ENCODE results near the gene AKT3.

Gene AKT3

DNA sequence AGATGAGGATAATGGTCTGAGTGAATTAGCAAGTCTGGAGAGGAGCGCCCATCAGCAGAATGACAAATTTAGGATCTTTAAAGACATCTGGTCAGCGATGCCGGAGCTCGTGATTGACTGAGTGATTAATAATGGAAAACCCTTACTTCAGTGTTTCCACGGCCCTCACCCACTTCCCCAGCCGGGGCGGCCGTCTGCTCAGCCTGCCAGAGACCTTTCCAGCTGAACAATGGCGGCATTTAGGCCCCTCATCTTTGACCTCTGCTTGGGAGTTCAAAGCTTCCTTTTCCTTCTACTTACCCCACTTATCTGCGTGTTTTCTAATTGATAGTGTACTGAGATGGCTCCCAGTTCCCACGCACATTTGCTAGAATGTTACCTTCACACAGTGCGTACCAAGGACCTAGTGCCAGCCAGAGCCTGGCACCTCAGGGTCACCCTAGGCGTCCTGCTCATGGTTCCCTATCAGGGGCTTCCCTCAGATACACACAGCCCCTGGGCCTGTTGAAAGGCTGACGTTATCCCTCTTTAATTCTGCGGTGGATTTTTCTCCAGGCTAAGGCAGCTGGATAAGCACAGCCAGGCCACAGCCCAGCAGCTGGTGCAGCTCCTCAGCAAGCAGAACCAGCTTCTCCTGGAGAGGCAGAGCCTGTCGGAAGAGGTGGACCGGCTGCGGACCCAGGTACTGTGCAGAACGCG, 361.4 kb downstream of the AKT3 start:
- DNase-seq (ENCODE audit: low spot score): no peak

DNA sequence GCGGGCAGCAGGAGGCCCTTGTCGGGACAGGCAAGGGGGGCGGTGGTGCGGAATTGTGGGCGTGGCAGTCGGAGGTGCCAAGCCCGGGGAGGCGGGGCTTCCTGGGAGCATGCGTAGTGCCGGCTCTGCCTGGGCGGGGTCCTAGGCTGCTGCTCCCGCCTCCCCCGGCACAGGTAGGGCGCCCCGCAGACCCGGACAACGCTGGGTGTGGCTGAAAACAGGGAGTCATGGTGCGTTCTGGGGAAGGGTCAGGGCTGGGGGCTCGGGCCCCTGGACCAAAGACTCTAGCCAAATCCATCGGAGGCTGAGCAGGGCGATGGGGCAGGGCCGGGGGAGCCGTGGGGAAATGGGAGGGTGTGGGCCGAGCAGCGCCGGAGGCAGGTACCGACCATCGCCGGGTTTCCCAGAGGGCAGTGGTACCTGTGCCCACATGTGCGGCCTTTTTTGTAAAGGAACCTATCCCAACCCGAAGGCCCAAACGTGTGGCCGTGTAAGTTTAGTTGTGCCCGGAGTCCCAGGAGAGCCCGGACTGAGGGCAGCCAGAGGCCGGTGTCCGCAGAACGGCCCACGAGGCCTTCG, 362.3 kb downstream of the AKT3 start:
- no peak for DNase-seq (ENCODE audit: low spot score)

DNA sequence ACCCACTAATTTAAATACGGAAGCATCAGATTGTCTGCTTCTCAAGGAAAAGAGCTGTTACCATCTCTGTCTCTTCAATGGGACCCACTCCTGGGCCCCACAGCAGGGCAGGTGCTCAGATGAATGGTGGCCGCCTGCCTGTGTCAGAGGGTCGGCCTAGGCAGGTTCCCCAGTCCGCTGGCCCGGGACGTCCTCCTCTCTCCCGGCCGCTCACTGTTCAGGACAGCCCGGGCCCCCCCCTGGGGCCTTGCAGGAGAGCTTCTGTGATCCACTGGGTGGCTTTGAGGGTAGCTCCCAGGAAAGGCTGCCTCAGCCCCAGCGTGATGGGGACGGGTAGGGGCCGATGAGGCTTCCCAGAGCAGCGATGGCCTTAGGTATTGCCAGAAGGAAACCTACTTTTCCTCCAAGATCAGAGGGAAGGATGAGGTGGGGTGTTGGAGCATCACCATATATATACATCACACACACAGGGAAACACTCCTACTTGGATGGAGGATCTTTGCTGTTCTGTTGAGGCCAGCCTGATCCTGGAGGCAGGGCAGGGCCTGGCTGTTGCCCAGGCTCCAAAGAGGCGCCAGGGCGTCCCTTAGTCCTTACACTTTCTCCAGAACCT, 362.9 kb downstream of the AKT3 start:
- DNase-seq (ENCODE audit: low spot score): no peak

DNA sequence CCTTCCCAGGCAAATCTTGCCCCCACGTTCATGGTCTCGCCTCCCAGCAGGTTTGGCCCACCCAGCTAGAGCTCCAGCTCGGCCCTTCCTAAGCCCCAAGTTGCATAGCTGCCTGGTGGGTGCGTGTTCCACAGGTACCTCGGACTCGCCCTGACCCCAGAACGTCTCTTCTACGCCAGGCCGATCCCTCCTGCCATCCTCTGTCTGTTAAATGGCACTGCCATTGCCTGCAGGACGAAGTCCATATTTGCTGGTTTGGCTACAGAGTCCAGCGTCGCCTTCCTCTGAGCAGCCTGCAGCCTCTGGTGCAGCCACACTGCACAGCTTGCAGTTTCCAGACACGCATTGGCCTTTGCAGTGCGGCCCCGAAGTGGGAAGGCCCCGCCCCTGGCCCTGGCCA, 366.1 kb downstream of the AKT3 start:
- DNase-seq (ENCODE audit: low spot score): no peak

DNA sequence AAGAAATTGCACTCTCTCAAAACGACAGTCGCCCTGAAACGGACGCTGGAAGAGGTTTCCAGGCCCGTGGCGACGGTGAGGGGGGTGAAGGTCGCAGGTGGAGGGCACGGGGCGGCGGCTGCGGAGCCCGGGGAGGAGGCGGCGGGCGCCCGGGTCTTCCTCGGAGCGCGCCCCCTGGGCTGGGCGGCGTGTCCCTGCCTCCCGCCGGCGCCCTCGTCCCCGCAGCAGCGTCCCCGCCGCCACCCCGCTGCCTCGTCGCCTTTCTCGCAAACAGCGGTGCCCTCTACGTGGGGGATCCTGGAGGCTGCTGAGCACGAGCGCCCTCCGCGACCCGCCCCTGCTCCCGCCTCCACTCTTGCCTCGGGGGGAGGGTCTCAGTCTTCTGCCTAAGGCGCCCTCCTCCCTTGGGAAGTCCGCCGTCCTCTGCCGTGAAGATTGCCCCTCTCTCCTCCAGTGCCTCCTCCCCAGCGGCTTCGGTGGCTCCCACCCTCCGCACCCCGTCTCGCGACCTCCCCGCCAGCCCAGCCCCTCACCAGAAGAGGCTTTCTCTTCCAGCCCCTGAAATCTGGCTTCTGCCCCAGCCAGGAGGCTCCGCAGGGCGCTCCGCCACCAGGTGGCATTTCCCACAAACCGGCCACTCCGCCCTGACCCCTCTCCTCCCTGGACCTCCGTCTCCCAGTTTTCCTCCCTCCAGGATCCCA, 366.8 kb downstream of the AKT3 start:
- no peak for DNase-seq (ENCODE audit: low spot score)

DNA sequence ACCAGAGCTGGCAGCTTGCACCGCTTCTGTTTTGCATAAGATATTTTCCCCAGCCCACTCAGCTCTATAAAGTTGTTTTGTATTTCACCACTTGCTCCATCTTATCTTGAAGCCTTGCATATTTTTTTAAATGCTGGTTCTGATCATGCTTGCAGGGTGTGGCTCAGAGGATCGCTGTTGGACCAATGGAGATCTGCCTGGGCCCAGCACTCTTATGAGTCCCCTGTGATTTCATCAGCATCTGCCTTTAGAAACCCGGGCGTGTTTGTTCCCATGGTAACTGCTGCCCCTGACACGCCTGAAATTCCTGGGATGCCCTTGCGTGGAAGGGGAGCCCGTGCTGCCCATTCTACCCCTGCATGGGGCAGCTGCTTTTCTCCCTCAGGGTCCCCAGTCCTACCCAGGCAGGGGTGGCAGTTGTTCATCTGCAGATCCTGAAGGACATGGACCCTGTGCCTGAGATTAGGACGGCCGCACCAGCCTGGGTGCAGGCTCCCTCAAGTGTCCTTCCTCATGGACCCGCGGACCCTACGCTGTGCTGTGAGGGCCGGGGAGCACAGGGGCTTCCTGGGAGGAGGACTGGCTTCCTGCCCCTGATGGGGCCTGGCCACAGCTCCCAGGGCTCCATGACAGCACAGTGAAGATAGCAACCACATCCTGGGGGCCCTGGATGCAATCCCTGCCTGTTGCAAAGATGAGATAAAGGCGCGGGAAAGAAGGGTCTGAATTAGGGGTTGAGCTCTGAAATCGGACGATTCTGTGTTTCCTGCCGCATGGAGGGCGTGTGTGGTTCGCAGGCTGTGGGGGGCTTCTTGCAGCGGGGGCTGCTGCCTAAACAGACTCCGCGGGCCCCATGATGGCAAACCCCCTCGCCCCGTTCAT, 367.7 kb downstream of the AKT3 start:
- DNase-seq (ENCODE audit: low spot score): no peak

DNA sequence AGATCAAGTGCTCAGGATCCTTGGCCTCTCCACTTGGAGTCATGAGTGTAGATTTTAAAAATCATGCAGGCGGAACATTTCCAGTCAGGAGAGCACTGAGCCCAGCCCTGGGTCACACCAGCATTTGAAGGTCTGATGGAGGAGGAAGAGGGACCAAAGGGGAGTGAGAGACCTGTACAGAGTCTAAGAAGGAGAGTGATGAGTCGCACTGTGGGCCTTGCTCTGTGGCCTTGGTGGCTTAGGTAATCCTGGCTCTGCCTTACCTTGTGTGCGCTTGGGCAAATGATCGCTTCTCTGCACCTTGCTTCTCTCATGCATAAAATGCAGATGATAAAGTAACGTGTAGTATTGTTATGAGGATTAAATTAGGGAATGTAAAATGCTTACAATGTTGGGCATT, 368.9 kb downstream of the AKT3 start:
- no peak for DNase-seq (ENCODE audit: low spot score)

DNA sequence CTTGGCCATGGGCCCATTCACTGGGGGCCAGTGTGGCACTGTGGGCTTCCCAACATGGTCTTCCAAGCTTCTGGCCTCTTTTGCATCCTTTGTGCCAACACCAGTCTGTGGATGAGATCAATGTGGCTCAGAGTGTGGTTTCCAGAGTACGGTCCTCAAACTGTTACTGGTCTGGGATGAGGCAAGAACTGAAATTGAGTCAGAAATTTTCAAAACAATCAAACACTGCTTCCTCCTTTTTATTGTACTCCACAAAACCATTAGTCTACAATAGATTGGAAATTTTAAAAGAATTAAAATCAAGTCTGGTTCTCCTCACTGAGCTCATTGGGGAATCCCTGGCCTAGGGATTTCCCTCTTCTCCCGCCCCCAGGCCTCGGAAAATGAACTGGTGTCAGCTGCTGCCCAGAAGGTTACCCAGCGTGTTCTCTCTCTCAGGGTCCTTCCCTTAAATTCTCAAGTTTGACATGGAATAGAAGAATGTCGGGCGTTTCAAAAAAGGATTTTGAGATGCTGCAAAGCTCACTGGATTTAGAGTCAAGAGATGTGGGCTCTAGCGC, 372.2 kb downstream of the AKT3 start:
- no peak for DNase-seq (ENCODE audit: low spot score)

DNA sequence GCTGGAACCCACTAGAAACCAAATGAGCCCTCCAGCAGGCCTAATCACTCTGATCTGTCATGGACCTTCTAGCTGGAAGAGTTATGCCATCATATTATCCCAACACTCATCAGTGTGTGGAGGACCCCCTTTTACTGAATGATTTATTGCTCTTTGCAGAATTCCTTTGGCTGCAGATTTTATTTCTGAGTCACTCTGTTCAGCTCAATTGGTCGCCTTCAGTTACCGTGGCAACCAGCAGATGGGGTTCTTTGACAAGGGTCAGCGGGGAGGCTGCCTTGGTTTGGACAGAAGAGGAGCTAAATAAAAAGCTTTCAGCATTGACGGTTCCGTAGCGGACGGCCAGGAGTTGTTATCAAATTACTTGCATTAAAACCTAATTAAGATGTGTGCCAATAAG, 374.1 kb downstream of the AKT3 start:
- no peak for DNase-seq (ENCODE audit: low spot score)

DNA sequence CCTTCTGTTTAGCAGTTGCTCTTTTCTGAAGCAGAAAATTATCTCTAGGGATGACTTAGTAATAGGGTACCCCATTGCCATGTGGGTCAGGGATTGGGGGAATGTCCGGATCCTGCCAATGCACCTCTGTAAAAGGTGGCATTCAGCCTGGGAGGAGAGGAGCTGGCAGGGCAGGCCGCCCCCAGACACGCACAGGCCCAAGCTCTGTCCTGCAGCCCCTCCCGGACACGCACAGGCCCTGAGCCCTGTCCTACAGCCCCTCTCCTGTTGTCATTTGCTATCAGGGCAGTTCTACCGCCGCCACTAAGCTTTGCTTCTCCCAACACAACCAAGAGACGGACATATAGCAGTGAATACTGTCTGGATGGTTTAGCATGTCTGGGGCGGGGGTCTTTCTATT, 375.1 kb downstream of the AKT3 start:
- DNase-seq (ENCODE audit: low spot score): no peak

DNA sequence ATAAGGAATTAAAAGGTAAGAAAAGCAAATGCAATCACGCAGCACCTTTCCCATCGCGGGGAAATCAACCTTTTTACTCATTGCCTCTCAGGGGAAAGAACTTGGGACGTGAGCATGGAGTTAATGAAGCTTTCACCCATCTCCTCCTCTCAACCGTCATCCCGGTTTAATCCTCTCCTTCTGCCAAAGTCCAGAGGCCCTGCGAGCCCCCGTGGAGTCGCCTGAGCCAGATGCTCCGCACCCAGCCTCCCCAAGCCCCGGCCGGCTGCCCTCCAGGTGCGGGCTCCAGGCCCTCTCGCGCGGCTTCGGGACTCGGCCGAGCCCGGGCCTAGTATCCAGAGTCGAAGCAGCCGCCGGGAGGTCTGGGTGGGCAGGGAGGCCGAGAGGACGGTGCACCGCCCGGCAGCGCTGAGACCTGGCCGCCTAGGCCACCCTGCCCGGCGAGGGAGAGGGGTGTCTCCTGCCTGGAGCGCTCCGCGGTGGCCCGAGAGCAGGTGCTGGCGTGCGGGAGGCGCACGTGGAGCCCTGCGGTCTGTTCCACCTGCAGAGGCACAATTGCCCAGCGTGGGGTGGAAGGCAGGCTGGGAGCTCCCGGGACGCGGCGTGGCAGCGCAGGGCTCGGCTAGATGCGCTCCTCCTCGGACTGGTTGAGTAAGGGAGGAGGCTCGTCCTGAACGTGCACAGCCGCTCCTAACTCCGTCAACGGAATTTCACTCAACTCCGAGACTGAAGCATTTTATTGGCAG, 375.7 kb downstream of the AKT3 start:
- DNase-seq (ENCODE audit: low spot score): no peak

DNA sequence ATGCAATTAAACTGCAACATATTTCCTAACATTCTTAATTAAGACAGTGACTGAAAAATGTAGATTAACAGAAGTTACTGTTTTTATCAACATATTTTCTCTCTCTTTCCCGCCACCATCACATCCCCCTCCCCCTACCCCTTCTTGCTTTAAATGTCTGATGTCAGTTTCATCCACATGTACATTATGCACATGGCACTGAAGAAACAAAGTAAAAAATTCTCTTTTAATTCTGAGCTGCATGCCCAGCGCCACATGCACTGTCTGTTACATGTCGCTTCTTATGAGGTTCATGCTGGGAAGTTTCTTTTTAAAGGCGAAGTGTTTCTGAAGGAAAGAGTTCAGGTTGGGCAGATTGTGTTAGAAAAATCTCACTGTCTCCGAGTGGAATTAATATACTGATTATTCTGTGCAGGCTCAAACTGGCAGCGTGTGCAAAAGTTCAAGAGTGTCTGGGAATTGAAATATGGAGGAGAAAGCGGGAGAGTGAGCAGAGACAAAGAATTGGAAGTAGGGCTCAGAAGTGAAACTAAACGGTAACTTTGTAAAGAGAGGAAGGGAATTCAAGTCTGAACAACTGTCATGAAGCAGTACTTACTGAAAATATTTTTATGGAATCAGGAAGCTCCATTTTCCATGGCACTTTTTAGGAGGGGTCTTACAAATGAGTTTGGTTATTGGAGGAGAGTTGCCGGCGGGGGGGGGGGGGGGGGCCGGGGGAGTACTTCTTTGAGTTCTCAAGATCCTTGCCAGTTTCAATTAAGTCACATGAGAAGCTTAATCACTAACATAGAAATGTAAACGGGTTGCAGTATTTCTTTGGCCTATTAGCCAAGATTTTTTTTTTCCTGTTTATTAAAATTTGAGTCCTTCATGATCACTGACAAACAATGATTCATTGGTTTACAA, 376.6 kb downstream of the AKT3 start:
- DNase-seq (ENCODE audit: low spot score): no peak

DNA sequence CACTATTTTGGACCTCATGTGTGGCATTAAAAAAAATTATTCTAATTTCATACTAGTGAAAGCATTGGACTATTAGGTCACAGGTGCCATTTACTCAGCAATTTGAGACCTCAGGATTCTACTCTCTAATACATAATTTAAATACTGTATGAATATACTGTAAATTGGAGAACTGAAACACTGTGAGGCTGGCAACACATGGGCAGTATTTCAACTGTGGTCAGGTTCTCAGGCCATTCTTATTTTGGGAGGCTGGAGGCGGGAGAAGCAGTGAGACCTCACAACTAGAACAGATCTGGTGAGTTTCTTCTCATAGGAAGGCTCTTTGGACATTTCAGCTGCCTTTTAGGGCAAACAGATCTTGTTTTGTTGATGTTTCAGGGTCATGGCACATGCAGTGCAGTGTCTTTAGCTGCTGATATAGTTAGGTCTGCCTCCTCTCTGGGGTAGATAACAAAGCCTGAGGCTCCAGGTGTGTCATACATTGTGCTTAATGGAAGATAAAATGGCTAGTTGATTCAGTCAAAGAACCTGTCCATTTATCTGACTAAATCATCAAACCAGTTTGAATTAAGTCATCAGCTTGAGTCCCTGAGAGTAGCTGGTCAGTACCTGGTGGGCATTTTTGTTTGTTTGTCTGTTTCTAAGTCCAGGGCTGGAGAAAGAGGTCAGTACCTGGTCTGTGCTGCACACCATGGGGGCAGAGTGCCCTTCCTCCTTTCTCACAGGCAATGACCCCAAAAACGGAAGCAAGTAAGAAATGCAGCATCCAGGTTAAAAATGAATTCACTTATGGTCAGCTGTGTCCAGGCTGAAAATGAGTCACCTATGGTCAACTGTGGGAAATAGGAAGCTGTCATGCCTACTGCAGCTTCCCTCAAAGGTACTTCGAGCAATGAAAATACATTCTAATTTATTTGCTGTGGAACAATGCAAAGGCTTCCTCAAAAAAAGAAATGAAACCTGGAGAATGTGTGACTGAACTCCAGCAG, 378.0 kb downstream of the AKT3 start:
- DNase-seq (ENCODE audit: low spot score): no peak

DNA sequence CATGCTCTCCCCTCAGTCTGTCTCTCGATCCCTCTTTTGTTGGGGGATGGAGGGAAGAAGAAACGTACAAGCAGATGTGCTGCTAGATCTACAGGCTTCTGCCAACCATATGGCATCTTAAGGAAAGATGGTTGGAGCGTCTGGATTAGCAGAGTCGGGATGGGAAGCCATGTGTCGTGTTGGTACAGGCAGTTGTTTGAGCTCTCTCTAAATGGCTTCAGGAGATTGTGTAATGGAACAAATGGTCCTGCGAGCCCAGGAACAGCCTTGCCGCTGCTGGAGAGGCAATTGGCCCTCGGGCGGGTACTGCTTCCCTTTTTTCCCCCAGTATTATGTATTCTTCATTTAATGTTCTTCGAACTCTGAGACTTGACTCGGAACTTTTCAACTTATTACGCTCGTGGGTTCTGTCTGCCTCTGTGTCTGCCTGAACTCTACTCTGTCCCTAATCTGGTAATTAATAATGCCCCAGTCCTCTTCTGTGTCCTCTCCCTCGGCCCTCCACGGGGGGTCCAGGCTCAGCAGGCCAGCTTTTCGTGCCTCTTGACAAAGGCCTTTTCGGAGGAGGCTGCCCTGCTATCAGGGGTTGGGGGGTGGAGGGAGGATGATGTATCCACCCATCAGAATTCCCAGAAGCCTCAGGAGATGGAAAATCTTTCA, 378.9 kb downstream of the AKT3 start:
- no peak for DNase-seq (ENCODE audit: low spot score)

DNA sequence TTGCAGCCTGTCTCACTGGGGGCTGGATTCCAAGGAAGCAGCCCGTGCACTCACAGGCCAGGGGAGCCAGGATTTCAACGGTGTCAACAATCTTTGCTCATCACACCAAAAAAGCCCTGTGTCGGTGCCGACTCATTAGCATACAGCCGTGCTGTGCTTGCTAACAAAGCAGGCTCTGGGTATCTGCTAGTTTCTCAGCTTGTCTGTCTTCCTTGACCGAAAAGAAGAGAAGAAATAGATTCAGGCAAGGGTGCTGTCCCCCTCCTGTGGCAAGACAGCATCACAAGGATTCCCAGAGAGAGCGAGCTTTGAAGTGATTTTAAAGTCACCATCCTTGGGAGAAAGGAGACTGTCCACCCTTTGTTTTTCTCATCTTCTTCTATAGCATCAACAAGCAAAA, 379.5 kb downstream of the AKT3 start:
- no peak for DNase-seq (ENCODE audit: low spot score)

DNA sequence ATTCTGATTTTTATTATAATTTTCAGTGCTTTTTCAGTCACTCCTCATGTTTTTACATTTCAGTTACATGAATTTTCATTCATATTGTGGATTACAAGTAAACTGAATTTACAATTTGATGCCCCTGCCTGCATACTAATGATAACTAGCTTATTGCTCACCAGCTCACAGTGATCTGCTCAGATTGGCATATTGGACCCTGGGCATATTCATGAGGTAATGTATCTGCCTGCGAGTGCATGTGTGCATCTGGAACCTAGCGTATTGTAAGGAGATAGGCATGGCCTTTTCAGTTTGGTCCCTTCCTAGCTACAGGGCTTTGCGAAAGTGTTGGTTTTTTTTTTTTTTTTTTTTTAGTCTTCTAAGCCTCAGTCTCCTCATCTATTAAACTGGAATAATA, 380.5 kb downstream of the AKT3 start:
- no peak for DNase-seq (ENCODE audit: low spot score)

DNA sequence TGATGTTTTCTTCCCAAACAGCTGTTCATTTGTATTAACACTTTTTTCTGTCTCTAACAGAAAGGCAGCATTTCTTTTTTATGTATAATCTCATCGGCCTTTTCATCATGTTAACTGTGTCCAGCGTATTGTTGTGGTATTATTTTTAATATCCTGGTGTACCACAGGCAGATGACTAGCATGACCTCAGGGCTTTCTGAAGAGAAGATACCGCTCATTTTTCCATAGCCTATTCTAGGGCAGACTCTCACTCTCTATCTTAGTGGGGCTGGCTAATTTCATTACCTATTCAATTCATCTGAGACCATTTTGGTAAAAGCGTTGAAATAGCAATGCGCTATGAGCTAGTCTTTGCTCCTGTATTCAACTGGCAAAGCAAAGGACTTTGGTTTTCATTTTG, 384.3 kb downstream of the AKT3 start:
- no peak for DNase-seq (ENCODE audit: low spot score)

DNA sequence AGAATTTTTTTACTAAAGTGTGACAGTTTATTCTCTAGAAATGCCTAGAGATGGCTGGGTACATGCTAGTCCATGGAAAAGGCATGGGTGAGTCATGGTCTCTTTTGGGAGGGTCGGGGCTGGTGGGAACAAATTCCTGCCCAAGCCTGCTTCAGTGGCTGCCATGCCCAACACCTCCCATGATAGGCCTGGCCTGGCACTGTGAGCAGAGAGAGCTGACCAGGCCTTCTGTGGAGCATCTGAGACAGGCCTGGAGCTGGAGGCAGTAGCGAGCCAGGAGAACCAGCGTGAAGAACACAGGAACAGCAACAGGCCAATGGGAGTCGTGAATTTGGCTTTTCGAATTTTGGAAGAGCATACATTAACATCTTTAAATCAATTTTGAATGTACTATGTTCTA, 385.0 kb downstream of the AKT3 start:
- no peak for DNase-seq (ENCODE audit: low spot score)
